Loucy (cell line): ENCODE results near the gene LGALS7B.

Source experiments
- H2AFZ ChIP-seq: fragments of 200-600 bp; sonication (generic); 2 replicates; pipeline ENCODE4 v1.6.0; 2016; ENCODE audit warnings: antibody characterized with exemption, mild to moderate bottlenecking, low read length, moderate library complexity
- H3F3A ChIP-seq: fragments of 200-600 bp; 2 replicates; pipeline ENCODE4 v1.6.0; 2016; ENCODE audit warnings: antibody characterized with exemption, low read depth, mild to moderate bottlenecking
- H3K27me3 ChIP-seq: fragments of 200-600 bp; sonication (generic); 2 replicates; pipeline ENCODE4 v1.6.1; 2014; ENCODE audit warnings: low read length, mild to moderate bottlenecking; ENCODE audit not compliant: insufficient read depth, poor library complexity, severe bottlenecking
- H3K36me3 ChIP-seq: fragments of 200-600 bp; sonication (generic); 2 replicates; pipeline ENCODE4 v1.6.1; 2016; ENCODE audit warnings: low read length; ENCODE audit not compliant: insufficient read depth
- H3K4me1 ChIP-seq: fragments of 200-600 bp; sonication (generic); 2 replicates; pipeline ENCODE4 v1.5.1; 2014; ENCODE audit warnings: low read length, mild to moderate bottlenecking; ENCODE audit not compliant: insufficient read depth, poor library complexity, severe bottlenecking
- H3K4me2 ChIP-seq: fragments of 200-600 bp; sonication (generic); 2 replicates; pipeline ENCODE4 v1.6.0; 2014; ENCODE audit warnings: antibody characterized with exemption, low read length, low read depth, mild to moderate bottlenecking; ENCODE audit not compliant: poor library complexity, severe bottlenecking
- H3K4me3 ChIP-seq: fragments of 200-600 bp; sonication (generic); 2 replicates; pipeline ENCODE4 v1.5.1; 2014; ENCODE audit warnings: low read length, mild to moderate bottlenecking, mixed read lengths; ENCODE audit not compliant: poor library complexity, severe bottlenecking
- H3K79me2 ChIP-seq: fragments of 200-600 bp; sonication (generic); 2 replicates; pipeline ENCODE4 v1.6.1; 2014; ENCODE audit warnings: low read length; ENCODE audit not compliant: insufficient read depth
- H3K9ac ChIP-seq: fragments of 200-600 bp; sonication (generic); 2 replicates; pipeline ENCODE4 v1.6.0; 2014; ENCODE audit warnings: mild to moderate bottlenecking, low read depth, low read length, moderate library complexity; ENCODE audit not compliant: poor library complexity, severe bottlenecking
- H3K9me2 ChIP-seq: fragments of 200-600 bp; sonication (generic); replicated peaks from 2 replicates; pipeline ENCODE4 v1.6.1; 2016; ENCODE audit warnings: low read depth, low read length, mixed read lengths
- H3K9me3 ChIP-seq: fragments of 200-600 bp; sonication (generic); 2 replicates; pipeline ENCODE4 v1.6.1; 2014; ENCODE audit warnings: mild to moderate bottlenecking, antibody characterized with exemption, low read length, low read depth; ENCODE audit not compliant: insufficient read depth
- H4K20me1 ChIP-seq: fragments of 200-600 bp; sonication (generic); 2 replicates; pipeline ENCODE4 v1.6.0; 2014; ENCODE audit warnings: antibody characterized with exemption, low read length, mild to moderate bottlenecking; ENCODE audit not compliant: insufficient read depth, poor library complexity, severe bottlenecking
- EZH2phosphoT487 ChIP-seq: fragments of 200-600 bp; IDR thresholded peaks from 2 replicates; pipeline ENCODE4 v1.6.1; 2018; ENCODE audit warnings: antibody characterized with exemption, mild to moderate bottlenecking, moderate library complexity, borderline replicate concordance
- TF ChIP-seq, protein P1 (sequence below): fragments of 200-600 bp; sonication (generic); conservative IDR thresholded peaks from 2 replicates; pipeline ENCODE4 v1.5.1; 2014; ENCODE audit warnings: mild to moderate bottlenecking, antibody characterized with exemption, low read length

LGALS7B gene

DNA sequence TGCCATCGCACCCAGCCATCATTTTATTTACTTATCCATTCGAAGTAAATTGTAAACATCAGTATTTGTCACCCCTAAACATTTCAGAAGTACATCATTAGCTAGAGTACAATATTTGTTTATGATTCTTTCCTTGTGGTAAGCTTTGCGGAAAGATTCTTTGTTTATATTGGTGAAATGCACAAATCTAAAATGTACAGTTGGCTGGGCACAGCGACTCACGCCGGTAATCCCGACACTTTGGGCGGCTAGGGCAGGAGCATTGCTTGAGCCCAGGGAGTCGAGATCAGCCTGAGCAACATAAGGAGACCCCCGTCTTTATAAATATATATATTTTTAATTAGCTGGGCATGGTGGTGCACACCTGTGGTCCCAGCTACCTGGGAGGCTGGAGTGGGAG, 10.1 kb downstream of the LGALS7B start:
- H3K9me2 ChIP-seq, result no peaks in the 10 kb centered on the region
- H3K4me2 ChIP-seq, result no peak overlapping the region
- H3K9ac ChIP-seq, result no peak overlapping the region
- no peak overlapping the region for H3K4me3 ChIP-seq
- H3K79me2 ChIP-seq, result no peaks in the 10 kb centered on the region
- no peak overlapping the region for H2AFZ ChIP-seq
- no peaks in the 10 kb centered on the region for H3F3A ChIP-seq
- TF ChIP-seq, protein P1, sequence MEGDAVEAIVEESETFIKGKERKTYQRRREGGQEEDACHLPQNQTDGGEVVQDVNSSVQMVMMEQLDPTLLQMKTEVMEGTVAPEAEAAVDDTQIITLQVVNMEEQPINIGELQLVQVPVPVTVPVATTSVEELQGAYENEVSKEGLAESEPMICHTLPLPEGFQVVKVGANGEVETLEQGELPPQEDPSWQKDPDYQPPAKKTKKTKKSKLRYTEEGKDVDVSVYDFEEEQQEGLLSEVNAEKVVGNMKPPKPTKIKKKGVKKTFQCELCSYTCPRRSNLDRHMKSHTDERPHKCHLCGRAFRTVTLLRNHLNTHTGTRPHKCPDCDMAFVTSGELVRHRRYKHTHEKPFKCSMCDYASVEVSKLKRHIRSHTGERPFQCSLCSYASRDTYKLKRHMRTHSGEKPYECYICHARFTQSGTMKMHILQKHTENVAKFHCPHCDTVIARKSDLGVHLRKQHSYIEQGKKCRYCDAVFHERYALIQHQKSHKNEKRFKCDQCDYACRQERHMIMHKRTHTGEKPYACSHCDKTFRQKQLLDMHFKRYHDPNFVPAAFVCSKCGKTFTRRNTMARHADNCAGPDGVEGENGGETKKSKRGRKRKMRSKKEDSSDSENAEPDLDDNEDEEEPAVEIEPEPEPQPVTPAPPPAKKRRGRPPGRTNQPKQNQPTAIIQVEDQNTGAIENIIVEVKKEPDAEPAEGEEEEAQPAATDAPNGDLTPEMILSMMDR, result no peak
- TF ChIP-seq EZH2phosphoT487, result no peak
- no peaks in the 10 kb centered on the region for H3K9me3 ChIP-seq
- no peaks in the 10 kb centered on the region for H3K27me3 ChIP-seq
- no peaks in the 10 kb centered on the region for H3K36me3 ChIP-seq
- no peaks in the 10 kb centered on the region for H4K20me1 ChIP-seq
- H3K4me1 ChIP-seq, result no peaks in the 10 kb centered on the region

DNA sequence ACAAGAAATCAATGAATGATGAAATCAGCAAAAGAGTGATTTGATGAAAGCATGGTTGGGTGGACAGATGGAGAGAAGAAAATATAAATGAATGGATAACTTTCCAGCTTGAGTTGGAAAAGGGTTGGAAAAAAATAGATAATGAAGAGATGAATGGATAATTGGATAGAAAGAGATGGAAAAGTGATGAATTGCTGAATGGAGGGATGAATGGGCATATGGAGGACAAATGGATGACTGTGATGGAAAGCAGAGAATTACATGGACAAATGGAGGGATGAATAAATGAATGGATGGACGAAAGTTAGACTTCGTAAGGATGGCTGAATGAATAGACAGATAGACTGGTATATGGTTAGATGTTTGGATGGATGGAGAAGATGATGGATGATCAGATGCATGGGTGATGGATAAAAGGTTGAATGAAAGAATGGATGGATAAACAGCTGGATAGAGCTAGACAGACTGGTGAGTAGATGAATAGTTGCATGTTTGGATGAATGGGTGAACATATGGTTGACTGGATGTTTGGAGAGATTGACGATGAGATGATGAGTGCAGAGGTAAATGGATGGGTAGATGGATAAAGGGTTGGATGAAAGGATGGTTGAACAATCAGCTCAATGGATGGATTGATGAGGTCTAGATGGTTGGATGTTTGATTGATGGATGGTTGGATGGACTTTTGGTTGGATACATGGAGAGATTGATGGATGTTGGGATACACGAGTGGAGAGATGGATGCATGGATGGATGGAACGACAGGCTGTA, 11.8 kb downstream of the LGALS7B start:
- Histone ChIP-seq H3K4me2 (no peak overlapping the region), H3K4me3 (no peak overlapping the region), H3K4me1 (no peaks in the 10 kb centered on the region), H2AFZ (no peak overlapping the region), H4K20me1 (no peaks in the 10 kb centered on the region), H3K27me3 (no peaks in the 10 kb centered on the region), H3K36me3 (no peaks in the 10 kb centered on the region), H3K9me2 (no peaks in the 10 kb centered on the region), H3K9ac (no peak overlapping the region), H3K79me2 (no peaks in the 10 kb centered on the region), H3K9me3 (no peaks in the 10 kb centered on the region), H3F3A (no peaks in the 10 kb centered on the region)
- no peak for TF ChIP-seq EZH2phosphoT487
- TF ChIP-seq, protein P1, result no peak

DNA sequence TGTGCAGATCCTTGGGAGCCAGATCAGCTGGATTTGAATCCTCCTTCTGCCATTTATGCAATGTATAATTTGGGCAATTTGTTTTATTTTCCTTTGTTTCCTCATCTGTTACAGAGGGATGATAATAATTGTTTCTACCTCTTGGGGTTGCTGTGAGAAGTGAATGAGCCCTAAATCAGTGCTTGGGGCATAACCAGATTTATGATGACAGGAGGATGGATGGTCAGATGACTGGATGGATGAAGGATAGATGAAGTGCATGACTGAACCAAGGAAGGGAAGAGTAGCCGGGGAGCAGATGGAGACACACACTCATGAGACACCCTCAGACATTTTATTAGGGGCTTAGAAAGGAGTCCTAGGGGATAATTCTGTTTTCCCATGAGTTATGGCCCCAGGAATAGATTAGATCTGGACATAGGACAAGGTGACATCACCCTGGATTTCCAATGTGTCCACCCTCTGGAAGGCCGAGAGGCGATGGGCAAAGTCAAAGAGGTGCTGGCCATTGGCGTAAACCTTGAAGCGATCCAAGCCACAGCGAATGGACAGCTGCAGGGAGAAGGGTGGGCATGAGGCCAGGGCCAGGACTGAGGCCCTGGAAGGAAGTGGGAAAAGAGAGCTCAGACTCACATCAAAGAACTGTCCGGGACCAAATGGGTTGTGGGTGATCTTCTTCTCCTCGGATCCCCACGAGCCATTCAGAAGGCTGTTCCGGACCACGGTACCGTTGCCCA, 12.5 kb downstream of the LGALS7B start:
- Histone ChIP-seq H2AFZ (no peak overlapping the region), H3K36me3 (no peaks in the 10 kb centered on the region), H4K20me1 (no peaks in the 10 kb centered on the region), H3K4me3 (no peak overlapping the region), H3F3A (no peaks in the 10 kb centered on the region), H3K4me2 (no peak overlapping the region), H3K27me3 (no peaks in the 10 kb centered on the region), H3K9me2 (no peaks in the 10 kb centered on the region), H3K79me2 (no peaks in the 10 kb centered on the region), H3K9ac (no peak overlapping the region), H3K4me1 (no peaks in the 10 kb centered on the region), H3K9me3 (no peaks in the 10 kb centered on the region)
- TF ChIP-seq, protein P1, result no peak
- TF ChIP-seq EZH2phosphoT487, result no peak
